HG02981 (cell line): Measurements from ENCODE around the gene TMEM121.

Experiments
- ATAC-seq: cut with Tn5 transposase; IDR thresholded peaks from one replicate; pipeline ENCODE4 v1.9.1; 2021; ENCODE audit warnings: mild to moderate bottlenecking, moderate library complexity; ENCODE audit not compliant: unreplicated experiment

TMEM121 gene

DNA sequence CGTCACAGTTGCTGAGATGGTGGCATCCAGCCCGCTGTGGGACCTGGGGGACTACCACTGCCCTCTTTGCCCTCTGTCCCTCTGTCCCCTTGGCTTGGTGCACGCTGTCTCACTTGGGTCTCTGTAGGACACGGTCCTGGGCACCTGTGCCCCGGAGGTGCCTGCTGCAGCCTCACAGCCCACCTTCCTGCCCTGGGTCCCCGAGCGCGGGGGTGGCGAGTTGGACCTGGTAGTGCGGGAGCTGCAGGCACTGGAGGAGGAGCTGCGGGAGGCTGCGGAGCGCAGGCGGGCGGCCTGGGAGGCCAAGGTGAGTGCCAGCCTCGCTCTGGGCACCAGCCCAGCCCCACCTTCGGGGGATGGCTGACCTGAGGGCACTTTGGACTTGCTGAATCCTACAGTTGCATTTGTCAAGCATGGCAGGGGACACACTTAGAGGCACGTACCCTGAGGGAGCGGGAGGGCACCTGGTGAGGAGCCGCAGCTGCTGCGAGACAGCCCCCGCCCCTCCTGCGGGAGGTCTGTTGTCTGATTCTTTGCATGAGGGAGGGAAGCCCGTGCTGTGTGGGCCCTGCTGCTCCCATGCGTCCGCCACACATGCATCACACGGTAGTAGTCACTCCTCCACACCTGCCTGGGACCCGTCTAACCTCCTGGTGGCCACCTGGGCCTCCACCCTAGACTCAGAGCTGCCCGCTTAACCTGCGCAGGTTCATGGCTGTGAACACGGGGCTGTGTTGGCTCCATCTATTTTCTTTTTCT, 28.5 kb upstream of the TMEM121 start:
- no peak for ATAC-seq

DNA sequence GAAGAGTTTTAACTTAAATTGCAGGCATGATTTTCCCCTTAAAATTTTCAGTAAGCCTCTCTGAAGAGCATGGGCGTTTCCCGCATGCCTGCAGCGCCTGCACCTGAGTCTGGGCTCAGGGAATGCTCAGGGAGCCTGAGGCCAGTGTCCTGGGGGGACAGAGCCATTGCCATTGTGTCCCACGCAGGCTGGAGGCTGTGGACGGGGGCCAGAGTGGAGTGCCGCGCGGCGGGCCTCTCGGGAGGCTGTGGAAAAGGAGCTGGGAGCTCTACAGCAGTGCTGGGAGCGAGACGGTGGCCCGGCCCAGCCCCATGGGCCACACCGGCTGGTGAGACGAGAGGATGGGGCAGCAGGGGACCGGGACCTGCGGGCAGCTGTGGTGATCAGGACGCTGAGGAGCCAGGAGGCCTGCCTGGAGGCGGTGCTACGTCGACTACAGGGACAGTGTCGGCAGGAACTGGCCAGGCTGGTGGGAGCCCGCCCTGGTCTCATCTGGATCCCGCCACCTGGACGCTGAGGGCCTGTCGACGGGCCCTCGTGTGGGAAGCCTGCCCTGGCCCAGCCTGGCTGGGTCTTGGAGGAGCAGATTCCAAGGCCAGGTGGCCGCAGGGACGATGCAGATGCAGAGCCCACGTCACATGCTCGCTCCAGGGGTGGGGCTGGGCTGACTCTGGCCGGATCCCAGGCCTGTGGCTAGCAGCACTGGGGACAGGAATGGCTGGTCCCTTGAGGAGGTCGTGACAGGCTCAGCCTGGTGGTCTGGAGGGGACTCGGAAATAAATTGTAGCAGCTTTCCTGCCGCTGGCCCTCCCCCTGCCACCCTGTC, 27.7 kb upstream of the TMEM121 start:
- ATAC-seq, result no peak

DNA sequence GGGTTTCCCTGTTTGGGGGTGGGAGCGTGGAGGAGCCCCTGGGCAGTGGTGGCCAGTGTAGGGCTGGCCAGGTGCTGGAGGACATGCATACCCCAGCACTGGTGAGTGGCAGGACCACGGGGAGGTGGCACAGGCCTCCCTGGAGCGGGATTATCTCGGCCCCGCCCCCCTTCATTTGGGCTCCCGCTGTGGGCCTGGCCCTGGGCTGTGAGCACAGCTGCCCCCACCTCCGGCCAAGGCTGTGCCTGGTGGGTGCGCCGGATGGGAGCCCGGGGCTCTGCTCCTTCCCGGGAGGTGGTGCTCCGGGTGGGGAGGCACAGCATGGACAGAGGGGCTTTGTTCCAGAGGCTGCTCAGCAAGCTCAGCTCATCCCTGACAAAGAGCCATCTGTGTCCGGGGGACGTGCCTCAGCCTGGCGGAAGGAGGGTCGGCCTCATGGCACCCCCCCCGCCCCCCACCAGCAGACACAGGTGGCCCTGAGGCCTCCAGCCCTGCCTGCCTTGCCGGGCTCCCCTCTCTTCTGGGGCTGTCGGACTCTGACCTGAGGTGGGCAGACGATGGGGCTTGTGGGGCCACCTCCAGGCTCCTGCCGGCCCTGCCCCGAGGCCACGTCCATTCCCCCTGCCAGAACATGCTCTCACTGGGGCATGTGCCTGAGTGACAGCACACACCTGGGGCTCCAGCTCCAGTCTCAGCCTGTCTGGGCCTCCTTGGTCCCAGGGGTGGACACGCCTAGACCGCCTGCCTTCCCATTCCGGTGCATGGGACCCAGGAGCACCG, 26.9 kb upstream of the TMEM121 start:
- ATAC-seq, result no peak

DNA sequence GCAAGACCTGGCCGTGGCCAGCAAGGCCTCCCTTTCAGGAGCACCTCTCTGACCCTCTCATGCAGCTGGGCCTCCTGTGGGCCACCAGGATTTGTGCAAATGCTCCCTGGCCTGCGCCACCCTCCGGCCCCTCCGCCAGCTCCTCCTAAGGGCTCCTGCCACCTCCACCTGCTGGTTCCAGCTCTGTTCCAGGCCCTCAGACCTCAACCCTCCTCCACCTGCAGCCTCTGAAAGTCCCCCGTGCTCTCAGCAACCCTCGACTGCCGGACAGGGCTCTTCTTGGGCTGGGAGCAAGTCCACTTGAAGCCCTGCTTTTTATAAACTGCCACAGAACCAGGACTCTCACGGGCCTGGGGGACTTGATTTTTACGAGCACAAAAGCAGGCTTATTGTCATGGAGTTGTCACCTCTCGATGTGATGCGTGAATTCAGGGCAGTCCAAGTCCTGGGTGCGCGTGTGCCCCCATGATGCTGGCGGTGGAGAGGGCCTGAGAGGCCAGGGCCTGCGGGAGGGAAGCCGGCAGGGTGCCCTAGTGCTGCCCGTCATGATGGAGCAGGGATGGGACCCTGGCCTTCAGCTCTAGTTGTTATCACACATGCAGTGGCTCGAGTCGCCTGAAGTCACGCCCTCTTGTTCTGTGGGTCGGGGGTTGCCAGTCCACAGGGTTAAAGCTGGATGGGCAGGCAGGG, 26.2 kb upstream of the TMEM121 start:
- ATAC-seq, result no peak

DNA sequence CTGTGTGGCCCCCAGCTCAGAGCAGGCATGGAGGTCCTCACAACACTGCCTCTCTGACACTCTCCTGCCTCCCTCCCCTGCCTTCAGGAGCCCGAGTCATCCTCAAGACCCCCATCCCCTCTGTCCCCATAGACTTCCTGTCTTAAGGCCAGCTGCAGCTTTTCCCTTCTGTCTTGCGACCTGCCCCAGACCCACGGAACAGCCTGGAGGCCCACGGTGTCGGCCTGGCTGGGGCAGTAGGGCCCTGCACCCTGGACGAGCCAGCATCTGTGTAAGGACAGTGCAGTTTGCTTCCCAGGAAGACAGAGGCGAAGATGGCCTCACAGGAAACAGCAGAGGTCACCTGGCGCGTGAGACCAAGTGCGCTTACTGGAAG, 25.7 kb upstream of the TMEM121 start:
- no peak for ATAC-seq

DNA sequence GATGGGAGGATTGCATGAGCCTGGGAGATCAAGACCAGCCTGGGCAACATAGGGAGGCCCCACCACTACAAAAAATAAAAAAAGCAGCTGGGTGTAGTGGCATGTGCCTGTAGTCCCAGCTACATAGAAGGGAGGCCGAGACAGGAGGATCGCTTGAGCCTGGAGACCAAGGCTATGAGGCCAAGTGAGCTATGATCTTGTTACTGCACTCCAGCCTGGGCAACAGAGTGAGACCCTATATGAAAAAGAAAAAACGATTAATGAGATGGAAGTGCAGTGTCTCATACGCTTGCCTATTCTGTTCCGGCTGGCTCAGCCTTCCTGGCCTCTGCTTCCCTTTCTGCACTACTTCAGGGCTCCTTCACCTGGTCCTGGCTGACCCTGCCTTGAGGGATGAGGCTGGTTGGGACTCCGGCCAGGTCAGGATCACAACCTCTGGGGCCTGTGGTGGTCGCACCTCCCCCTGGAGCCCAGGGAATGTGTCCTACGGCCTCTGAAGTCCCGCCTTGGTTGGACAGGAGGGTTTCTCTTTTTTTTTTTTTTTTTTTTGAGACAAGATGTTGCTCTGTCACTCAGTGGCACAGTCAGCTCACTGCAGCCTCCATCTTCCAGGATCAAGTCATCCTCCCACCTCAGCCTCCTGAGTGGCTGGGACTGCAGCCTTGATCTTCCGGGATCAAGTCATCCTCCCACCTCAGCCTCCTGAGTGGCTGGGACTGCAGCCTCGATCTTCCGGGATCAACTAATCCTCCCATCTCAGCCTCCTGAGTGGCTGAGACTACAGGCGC, 24.7 kb upstream of the TMEM121 start:
- no peak for ATAC-seq

DNA sequence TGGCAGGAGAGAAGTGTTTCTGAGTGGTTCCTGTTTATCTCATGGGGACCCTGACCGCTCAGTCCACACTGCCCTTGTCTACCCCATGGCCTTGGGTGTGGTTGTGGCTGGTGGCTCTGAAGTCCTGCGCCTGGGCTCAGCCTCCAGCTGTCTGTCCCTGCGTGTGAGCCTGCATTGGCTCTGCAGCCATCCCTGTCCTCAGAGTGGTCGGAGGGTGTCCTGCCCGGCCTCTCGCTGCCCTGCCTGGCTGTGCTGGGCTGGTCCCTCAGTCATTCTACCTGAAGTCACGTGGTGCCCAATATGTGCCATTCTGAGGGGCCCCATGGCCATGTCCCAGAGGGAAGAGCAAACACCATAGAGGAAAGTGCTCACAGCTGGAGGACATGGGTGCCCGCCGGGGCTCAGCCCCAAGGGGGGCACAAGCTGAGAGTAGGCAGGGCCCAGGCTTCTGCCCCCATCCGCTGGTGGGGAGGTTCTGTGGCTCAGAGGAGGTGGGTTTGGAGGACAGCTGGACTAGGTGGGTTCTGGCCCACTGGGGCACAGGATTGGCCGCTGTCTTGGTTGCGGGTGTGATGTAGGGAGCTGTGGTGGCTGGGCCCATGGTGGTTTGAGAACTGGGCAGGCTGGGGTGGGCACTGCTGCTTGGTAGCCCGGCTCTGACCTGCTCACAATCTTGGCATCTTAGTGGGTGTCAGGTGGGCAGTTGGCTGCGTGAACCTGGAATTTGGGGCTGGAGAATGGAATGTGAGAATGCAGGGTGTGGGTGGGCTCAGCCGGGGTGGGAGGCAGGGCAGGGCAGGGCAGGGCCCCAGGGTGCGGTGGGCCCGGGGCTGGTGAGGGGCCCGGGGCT, 23.7 kb upstream of the TMEM121 start:
- ATAC-seq, result no peak

DNA sequence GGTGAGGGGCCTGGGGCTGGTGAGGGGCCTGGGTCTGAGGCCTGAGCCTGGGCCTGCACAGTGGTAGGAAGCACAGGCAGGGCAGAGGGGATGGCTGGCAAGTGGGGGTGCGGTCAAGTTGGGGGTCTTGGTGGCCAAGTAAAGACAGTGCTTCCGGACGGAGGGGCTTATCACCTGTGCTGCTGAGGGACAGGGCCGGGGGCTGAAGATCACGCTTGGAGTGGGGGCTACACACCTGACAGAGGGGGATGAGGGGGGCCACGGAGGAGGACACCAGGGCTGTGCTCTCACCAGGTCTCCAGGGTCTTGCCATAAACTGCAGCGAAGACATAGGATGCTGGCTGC, 23.1 kb upstream of the TMEM121 start:
- ATAC-seq, result no peak

DNA sequence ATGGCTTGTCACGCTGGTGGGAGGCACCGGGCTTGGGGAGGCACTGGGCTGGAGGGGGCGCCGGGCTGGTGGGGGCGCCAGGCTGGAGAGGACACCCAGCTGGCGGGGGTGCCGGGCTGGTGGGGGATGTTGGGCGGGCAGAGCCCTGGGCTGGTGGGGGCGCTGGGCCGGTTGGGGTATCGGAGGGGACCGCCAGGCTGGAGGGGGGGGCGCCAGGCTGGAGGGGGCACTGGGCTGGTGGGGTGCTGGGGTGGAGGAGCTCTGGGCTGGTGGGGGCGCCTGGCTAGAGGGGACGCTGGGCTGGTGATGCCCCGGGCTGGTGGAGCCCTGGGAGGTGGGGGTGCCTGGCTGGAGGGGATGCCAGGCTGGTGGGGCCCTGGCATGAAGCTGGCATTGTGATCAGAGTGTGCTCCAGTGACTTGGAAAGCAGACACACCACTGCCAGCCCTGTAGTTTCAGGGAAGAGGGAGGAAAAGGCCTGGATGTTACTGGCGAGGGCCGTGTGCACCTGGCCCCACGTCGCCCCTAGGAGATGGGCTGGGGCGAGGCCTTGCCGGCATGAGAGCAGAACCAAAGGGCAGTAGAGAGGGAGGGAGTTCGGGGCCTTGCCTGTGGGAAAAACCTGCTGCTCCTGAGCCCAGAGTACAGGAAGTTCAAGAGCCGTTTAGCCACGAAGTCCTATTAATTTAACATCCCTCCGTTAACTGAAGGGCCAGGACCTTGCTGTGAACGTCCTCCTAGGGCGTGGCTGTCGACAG, 22.3 kb upstream of the TMEM121 start:
- ATAC-seq, result no peak

DNA sequence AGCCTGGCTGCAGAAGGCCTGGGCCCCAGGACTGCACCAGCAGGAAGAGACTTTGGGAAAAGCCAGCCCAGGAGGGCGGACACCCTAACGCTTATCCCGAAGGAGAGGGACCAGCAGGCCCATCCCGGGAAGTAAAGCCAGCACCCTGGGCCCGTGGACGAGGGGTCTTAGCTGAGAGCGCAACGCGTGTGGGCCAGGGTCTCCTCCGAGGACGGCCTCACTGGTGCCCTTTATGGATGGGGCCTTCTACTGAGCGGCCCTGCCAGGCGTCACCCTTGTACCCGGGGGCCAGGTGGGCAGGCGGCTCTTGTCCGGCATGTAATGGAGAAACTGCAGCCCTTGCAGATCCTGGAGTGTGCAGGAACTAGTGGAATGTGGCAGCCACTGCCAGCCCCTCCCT, 21.3 kb upstream of the TMEM121 start:
- ATAC-seq, result no peak

DNA sequence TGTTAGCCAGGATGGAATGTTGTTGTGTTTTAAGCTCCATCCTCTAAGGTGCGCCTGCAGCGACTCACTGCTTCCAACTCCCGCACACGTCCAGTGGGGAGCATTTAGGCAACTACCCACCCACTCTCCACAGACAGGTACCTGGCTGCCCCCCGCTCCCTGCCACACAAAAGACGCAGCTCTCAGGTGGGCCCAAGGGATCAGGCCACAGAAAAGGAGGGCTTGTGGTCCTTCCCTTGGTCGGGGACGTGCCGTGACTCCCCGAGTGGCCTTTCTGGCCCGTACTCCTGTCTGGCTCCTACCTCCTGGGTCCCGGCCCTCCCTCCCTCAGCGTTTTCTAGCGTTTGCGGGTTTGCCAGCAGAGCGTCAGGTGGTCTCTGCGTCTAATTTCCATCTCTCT, 19.1 kb upstream of the TMEM121 start:
- no peak for ATAC-seq

DNA sequence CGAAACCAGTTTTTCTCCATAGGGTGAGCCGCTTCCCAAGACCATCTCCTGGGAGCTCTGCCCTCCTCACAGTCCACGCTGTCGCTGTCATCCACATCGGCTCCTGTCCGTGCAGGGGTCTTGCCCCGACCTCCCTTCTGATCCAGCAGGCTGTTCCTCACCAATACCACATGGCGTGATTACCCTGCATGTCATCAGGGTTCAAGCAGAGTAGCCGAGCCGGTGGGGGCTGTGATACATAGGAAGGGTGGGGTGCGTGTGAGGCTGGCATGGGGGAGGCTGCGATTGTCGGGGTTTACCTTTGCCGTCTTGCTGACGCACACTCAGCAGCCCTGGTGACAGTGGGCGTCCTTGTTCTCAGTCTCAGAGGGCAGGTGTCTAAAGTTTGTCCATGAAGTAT, 18.3 kb upstream of the TMEM121 start:
- no peak for ATAC-seq

DNA sequence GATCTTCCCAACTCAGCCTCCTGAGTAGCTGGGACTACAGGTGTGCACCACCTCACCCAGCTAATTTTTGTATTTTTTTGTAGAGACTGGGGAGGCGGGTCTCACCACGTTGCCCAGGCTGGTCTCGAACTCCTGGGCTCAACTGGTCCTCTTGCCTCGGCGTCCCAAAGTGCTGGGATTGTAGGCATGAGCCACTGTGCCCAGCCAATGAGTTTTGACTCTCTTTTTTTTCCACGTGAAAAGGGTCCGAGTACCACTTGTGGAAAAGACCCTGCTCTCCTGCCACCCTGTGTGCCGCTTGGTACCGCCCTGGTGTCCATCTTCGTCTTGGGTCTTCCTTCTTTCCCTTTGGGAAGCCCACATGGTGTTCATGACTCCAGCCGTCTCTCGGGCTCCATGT, 17.8 kb upstream of the TMEM121 start:
- ATAC-seq, result no peak

DNA sequence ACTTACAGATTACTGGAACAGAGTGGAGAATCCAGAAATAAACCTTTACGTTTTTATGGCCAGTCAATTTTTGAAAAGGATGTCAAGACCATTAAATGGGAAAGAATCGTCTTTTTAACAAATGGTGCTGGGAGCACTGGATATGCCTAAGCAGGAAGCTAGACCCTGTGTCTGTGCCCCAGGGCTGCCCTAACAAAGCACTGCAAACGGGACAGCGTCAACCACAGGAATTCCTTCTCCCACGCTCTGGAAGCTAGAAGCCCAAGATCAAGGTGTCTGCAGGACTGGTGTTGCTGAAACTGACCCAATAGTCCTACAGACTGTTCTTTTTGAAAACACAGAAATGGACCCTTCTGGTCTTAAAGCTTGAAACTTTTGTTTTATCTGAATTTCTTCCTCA, 9.3 kb upstream of the TMEM121 start:
- no peak for ATAC-seq

DNA sequence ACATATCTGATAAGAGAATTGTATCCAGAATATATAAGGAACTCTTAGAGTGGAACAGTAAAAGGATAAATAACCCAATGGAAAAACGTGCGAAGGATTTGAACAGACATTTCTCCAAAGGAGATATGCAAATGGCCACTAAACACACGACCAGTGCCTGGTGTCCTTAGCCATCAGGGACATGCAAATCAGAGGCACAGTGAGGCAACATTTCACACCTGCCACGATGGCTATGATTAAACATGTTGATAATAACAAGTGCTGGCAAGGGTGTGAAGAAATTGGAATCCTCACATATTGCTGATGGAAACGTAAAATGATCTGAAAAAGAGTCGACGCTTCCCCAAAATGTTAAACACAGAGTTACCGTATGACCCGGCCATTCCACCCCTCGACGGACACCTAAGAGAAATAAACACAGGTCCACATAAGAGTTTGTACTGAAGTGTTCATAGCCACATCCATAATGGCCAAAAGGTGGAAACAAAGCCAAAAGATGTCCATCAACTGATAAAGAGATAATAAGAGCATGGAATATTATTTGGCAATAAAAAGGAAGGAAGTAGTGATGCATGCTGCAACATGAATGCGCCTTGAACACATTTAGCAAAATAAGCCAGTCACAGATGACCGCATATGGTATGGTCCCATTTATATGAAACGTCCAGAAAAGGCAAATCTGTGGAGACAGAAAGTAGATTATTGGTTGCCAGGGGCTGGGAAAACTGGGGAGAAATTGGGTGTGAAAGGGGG, 6.3 kb upstream of the TMEM121 start:
- no peak for ATAC-seq

DNA sequence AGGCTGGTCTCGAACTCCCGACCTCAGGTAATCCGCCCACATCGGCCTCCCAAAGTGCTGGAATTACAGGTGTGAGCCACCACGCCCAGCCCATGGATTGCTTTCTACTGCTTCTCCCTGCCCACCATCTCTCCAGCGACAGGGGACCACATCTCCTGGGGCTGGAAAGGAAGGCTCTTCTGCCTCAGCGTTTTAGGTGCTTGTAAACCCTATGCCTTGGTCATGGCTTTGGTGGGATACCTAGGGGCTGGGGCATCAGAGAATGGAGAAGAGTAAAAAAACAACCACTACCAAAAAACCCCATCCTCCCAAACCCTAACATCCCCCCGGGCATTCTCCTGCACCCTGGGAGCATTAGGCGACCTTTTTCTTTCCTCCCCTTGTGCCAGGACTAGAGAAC, 1.1 kb upstream of the TMEM121 start:
- ATAC-seq, result no peak

DNA sequence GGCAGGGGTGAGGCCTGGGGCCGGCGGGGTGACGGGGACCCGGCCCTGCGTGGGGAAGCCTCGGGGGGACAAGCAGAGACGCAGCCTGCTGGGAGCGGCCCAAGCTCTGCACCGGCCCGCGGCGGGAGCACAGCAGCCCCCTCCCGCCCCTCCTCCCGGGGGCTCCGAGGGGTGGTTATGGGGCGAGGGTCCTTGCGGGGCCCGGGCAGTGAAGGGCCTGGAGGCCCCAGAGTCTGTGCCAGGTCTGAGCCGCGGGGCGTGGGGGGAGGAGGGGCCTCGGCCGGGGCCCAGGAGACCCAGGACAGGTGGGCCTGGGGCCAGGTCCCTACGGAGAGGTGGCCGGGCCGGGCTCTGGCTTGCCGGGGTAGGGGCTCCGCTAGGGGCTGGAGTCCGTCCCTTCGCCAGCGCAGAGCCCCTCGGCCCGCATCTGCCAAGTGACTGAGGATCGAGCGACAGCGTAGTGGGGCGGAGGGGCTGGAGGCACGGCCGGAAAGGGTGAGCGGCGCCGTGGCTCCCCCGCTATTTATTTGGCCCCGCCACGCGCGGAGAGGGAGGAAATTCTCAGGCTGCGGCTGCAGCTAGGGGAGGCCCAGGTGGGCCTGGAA, 495 bp downstream of the TMEM121 start:
- no peak for ATAC-seq

DNA sequence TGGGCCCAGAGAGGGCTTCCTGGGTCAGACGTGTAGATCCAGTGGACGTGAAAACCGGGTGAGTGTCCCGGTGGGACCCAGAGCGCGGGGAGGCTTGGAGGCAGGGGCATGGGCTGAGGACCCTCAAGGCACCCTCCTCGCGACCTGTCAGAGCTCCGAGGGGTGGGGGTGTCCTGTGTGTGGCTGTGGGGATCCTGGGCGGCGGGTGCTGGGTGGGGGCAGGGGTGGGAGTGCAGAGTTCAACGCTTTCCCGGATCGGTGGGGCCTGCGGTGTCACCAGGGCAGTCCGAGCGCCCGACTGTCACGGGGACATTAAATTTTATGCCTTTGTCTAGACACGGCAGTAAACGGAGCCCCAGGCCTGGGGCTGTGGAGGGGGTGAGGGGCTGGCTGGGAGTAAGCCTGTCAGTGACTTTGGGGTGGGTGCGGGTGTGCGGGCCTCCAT, 1.0 kb downstream of the TMEM121 start:
- ATAC-seq, result no peak
